Fibroblast of lung (primary cell): ENCODE measurements around the gene ACADS. TPM values are rescaled to one million over a fixed set of nuclear protein-coding genes. Genes with fewer than 3 reads are reported as not detected.

ENCODE experiments used
- DNase-seq, 2 donors: peaks; one replicate each; pipeline versions ENCODE4 v3.0.0 to v3.0.0-alpha.2; 2010; ENCODE audit warnings: low read depth in 2 of 2
- H2AFZ ChIP-seq: 2 replicates; pipeline ENCODE4 v1.5.1; 2012; ENCODE audit warnings: low read length, control low read depth, inconsistent platforms
- H3K27ac ChIP-seq: 2 replicates; pipeline ENCODE4 v1.5.1; 2011; ENCODE audit warnings: low read length, control low read depth; ENCODE audit not compliant: insufficient read depth
- H3K27me3 ChIP-seq: 2 replicates; pipeline ENCODE4 v1.5.1; 2011; ENCODE audit warnings: mild to moderate bottlenecking, low read length; ENCODE audit not compliant: control insufficient read depth, insufficient read depth
- H3K36me3 ChIP-seq: 2 replicates; pipeline ENCODE4 v1.5.1; 2011; ENCODE audit warnings: low read length; ENCODE audit not compliant: control insufficient read depth, insufficient read depth
- H3K4me1 ChIP-seq: 2 replicates; pipeline ENCODE4 v1.5.1; 2011; ENCODE audit warnings: low read length; ENCODE audit not compliant: control insufficient read depth, insufficient read depth; ENCODE audit errors: extremely low read depth
- H3K4me2 ChIP-seq: 2 replicates; pipeline ENCODE4 v1.5.1; 2011; ENCODE audit warnings: low read length, control low read depth; ENCODE audit not compliant: insufficient read depth; ENCODE audit errors: extremely low read depth
- H3K4me3 ChIP-seq, 4 experiments: fragments of 200-600 bp in 1 of 4; sonication (generic) in 1 of 4; replicated peaks in 1 of 4; 2 replicates each; pipeline ENCODE4 v1.5.1; 2011 to 2016; ENCODE audit warnings: low read length in 4 of 4, low read depth in 3 of 4, mild to moderate bottlenecking in 3 of 4, control low read depth in 2 of 4, inconsistent platforms in 1 of 4, mixed read lengths in 1 of 4; ENCODE audit not compliant: insufficient read depth in 1 of 4; ENCODE audit errors: control extremely low read depth in 1 of 4
- H3K79me2 ChIP-seq: 2 replicates; pipeline ENCODE4 v1.5.1; 2012; ENCODE audit warnings: mild to moderate bottlenecking, low read length, inconsistent platforms; ENCODE audit not compliant: control insufficient read depth, insufficient read depth
- H3K9ac ChIP-seq: 2 replicates; pipeline ENCODE4 v1.5.1; 2011; ENCODE audit warnings: mild to moderate bottlenecking, low read length, control low read depth; ENCODE audit not compliant: insufficient read depth
- H3K9me3 ChIP-seq: 2 replicates; pipeline ENCODE4 v1.5.1; 2012; ENCODE audit warnings: low read depth, low read length; ENCODE audit not compliant: control insufficient read depth, insufficient read depth
- H4K20me1 ChIP-seq: 2 replicates; pipeline ENCODE4 v1.5.1; 2011; ENCODE audit warnings: low read length; ENCODE audit not compliant: control insufficient read depth, insufficient read depth; ENCODE audit errors: extremely low read depth
- EZH2 ChIP-seq: IDR thresholded peaks from 2 replicates; pipeline ENCODE4 v1.5.1; 2012; ENCODE audit warnings: low read length, control low read depth, mild to moderate bottlenecking; ENCODE audit errors: missing control alignments
- polyA plus RNA-seq, 2 donors: library from polyadenylated mRNA; depleted of rRNA in 1 of 2; stranded (reverse) in 1 of 2; unstranded in 1 of 2; fragments of >200 nt; gene quantifications; 2 replicates each; pipeline ENCODE4 v1.2.1, GENCODE V29; 2011 to 2012; ENCODE audit warnings: missing spikeins in 1 of 2
- total RNA-seq: library from RNA; depleted of rRNA; stranded (reverse); fragments of >200 nt; gene quantifications from 2 replicates; pipeline ENCODE4 v1.2.1, GENCODE V29; 2014
- TF ChIP-seq, protein P1 (sequence below), 2 donors: IDR thresholded peaks in 1 of 2; conservative IDR thresholded peaks in 1 of 2; 1 replicate in 1 of 2; 2 replicates in 1 of 2; pipeline ENCODE4 v1.5.1; 2011 to 2012; ENCODE audit warnings: low read length in 2 of 2, control low read depth in 1 of 2, inconsistent platforms in 1 of 2, low read depth in 1 of 2, mild to moderate bottlenecking in 1 of 2

The ACADS gene
- total and polyA plus RNA-seq, 2 donors (not counting 1 experiment from before 2014, with no cell fraction given): 4.5 to 15.9 TPM

DNA sequence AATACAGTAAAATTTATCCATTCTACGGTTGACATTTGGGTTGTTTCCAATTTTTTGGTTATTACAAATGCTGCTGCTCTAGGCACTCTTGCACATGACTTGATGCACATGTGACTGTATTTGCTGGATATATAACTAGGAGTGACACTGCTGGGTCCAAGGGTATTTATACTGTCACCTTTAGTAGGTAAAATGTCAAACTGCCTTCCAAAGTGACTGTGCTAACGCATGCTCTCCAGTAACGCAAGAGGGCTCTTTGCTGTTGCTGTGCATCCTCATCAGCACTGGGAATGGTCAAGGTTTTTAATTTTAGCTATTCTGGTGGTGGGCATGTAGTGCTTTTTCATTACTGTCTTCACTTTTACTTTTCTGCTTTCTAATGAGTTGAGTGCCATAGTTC lies 62.3 kb downstream of the ACADS start:
- TF ChIP-seq, protein P1, sequence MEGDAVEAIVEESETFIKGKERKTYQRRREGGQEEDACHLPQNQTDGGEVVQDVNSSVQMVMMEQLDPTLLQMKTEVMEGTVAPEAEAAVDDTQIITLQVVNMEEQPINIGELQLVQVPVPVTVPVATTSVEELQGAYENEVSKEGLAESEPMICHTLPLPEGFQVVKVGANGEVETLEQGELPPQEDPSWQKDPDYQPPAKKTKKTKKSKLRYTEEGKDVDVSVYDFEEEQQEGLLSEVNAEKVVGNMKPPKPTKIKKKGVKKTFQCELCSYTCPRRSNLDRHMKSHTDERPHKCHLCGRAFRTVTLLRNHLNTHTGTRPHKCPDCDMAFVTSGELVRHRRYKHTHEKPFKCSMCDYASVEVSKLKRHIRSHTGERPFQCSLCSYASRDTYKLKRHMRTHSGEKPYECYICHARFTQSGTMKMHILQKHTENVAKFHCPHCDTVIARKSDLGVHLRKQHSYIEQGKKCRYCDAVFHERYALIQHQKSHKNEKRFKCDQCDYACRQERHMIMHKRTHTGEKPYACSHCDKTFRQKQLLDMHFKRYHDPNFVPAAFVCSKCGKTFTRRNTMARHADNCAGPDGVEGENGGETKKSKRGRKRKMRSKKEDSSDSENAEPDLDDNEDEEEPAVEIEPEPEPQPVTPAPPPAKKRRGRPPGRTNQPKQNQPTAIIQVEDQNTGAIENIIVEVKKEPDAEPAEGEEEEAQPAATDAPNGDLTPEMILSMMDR (conservative IDR thresholded peaks at IDR 0.05 in 1 of 2, IDR thresholded peaks at IDR 0.05 in 1 of 2; ENCODE audit: low read depth in 1 of 2, low read length in 2 of 2): no peak
- no peak for TF ChIP-seq EZH2

More for the DNA sequence above, 62.3 kb downstream of the ACADS start:
- Histone ChIP-seq H3K4me3 (no peak overlapping the region), H4K20me1 (no peaks in the 10 kb centered on the region), H3K79me2 (no peaks in the 10 kb centered on the region), H3K4me1 (peaks cover 2% of the 10 kb centered on the region), H3K4me2 (no peak overlapping the region), H3K9ac (no peak overlapping the region), H3K27ac (no peak overlapping the region), H3K27me3 (no peaks in the 10 kb centered on the region), H2AFZ (no peak overlapping the region), H3K36me3 (no peaks in the 10 kb centered on the region), H3K9me3 (no peaks in the 10 kb centered on the region)
- DNase-seq: no peak

Other genes starting within 250 kb of the ACADS start
- gene DYNLL1, start 229.7 kb upstream of the ACADS start, total RNA-seq: 222 and 289 TPM in 2 replicates
- gene DYNLL1, start 229.7 kb upstream of the ACADS start, polyA plus RNA-seq: 616 and 638 TPM in 2 replicates
- gene COQ5, start 196.7 kb upstream of the ACADS start, total RNA-seq: 31.8 and 38.5 TPM in 2 replicates
- 32.1 and 39.1 TPM in 2 replicates for gene COQ5, start 196.7 kb upstream of the ACADS start, polyA plus RNA-seq
- gene RNF10, start 191.5 kb upstream of the ACADS start, total RNA-seq: 93.0 and 174 TPM in 2 replicates
- gene RNF10, start 191.5 kb upstream of the ACADS start, polyA plus RNA-seq: 184 and 189 TPM in 2 replicates
- 25.7 and 28.6 TPM in 2 replicates for gene POP5, start 144.4 kb upstream of the ACADS start, total RNA-seq
- 50.3 and 69.0 TPM in 2 replicates for gene POP5, start 144.4 kb upstream of the ACADS start, polyA plus RNA-seq
- gene CABP1, start 85.2 kb upstream of the ACADS start, total RNA-seq: under 0.01 TPM in 1 of 2 replicates, not detected in the other
- 0.06 and 0.36 TPM in 2 replicates for gene CABP1, start 85.2 kb upstream of the ACADS start, polyA plus RNA-seq
- 90.1 and 120 TPM in 2 replicates for gene MLEC, start 38.7 kb upstream of the ACADS start, total RNA-seq
- 56.4 and 66.1 TPM in 2 replicates for gene MLEC, start 38.7 kb upstream of the ACADS start, polyA plus RNA-seq
- 22.9 and 29.1 TPM in 2 replicates for gene UNC119B, start 15.4 kb upstream of the ACADS start, total RNA-seq
- gene UNC119B, start 15.4 kb upstream of the ACADS start, polyA plus RNA-seq: 29.1 and 31.2 TPM in 2 replicates
- 5.1 and 7.1 TPM in 2 replicates for gene SPPL3, start 178.5 kb downstream of the ACADS start, total RNA-seq
- 41.4 and 42.6 TPM in 2 replicates for gene SPPL3, start 178.5 kb downstream of the ACADS start, polyA plus RNA-seq